Measurements from ENCODE around the gene PCDH9. TPM values are rescaled to one million over a fixed set of nuclear protein-coding genes. Genes with fewer than 3 reads are reported as not detected.

Gene PCDH9
- total and polyA plus RNA-seq, 4 experiments from 2014 or later, result 0.08 to 0.18 (median 0.14) TPM

- no peak for DNase-seq
- ChIA-PET POLR2A (ENCODE audit: partially characterized antibody) (no interaction called here), CTCF (ENCODE audit: partially characterized antibody) (no interaction called here)
- peaks cover 0 to 13% (median 4%) of the 10 kb centered on the region in 8 donors for H3K9me3 Mint-ChIP-seq
- Histone ChIP-seq H3K36me3 (ENCODE audit: insufficient read depth, low read length) (no peaks in the 10 kb centered on the region), H3K9me3 (ENCODE audit: control insufficient read depth in 1 of 2, low read length in 2 of 2) (no peaks in the 10 kb centered on the region), H3K4me3 (ENCODE audit: low read length in 2 of 2) (no peak overlapping the region), H3K4me1 (ENCODE audit: insufficient read depth, low read length) (no peaks in the 10 kb centered on the region), H3K27ac (ENCODE audit: low read depth, low read length) (no peak overlapping the region), H3K27me3 (ENCODE audit: insufficient read depth, low read length) (no peaks in the 10 kb centered on the region)
- H3K4me1 Mint-ChIP-seq, result peaks cover 0 to 1% (median 0%) of the 10 kb centered on the region in 4 donors
- no peak overlapping the region for H3K4me3 Mint-ChIP-seq
- intact Hi-C loops (cut with micrococcal nuclease), result no loop called here
- H3K36me3 Mint-ChIP-seq, result no peaks in the 10 kb centered on the region
- H3K27ac Mint-ChIP-seq, result no peak overlapping the region
- H3K27me3 Mint-ChIP-seq, result no peaks in the 10 kb centered on the region
Observed at GRCh38 chr13:67013709-67014108, 216.4 kb downstream of the PCDH9 start.

GRCh38 chr13:67008075-67008668, 222.0 kb downstream of the PCDH9 start:
- CTCF ChIA-PET (ENCODE audit: partially characterized antibody), result no interaction called here
- peaks cover 0 to 10% (median 1%) of the 10 kb centered on the region in 8 donors for H3K9me3 Mint-ChIP-seq

GRCh38 chr13:67004511-67004910, 225.6 kb downstream of the PCDH9 start:
- H3K4me3 ChIP-seq (ENCODE audit: low read length in 2 of 2), result no peak overlapping the region
- H3K4me3 Mint-ChIP-seq, result no peak overlapping the region
- DNase-seq, result no peak
- no peak overlapping the region for H3K27ac ChIP-seq (ENCODE audit: low read depth, low read length)
- H3K27me3 ChIP-seq (ENCODE audit: insufficient read depth, low read length), result no peaks in the 10 kb centered on the region
- H3K27ac Mint-ChIP-seq, result no peak overlapping the region
- POLR2A ChIA-PET (ENCODE audit: partially characterized antibody), result no interaction called here
- no peaks in the 10 kb centered on the region for H3K4me1 Mint-ChIP-seq
- no peaks in the 10 kb centered on the region for H3K36me3 Mint-ChIP-seq
- H3K27me3 Mint-ChIP-seq, result no peaks in the 10 kb centered on the region
- H3K9me3 Mint-ChIP-seq, result peaks cover 0 to 10% (median 0%) of the 10 kb centered on the region in 8 donors
- CTCF ChIA-PET (ENCODE audit: partially characterized antibody), result no interaction called here
- H3K4me1 ChIP-seq (ENCODE audit: insufficient read depth, low read length), result no peaks in the 10 kb centered on the region
- H3K9me3 ChIP-seq (ENCODE audit: control insufficient read depth in 1 of 2, low read length in 2 of 2), result no peaks in the 10 kb centered on the region
- H3K36me3 ChIP-seq (ENCODE audit: insufficient read depth, low read length), result no peaks in the 10 kb centered on the region
- intact Hi-C loops (cut with micrococcal nuclease), result no loop called here

More at GRCh38 chr13:67008075-67008668, 222.0 kb downstream of the PCDH9 start:
- Histone ChIP-seq H3K4me1 (ENCODE audit: insufficient read depth, low read length) (no peaks in the 10 kb centered on the region), H3K36me3 (ENCODE audit: insufficient read depth, low read length) (no peaks in the 10 kb centered on the region), H3K4me3 (ENCODE audit: low read length in 2 of 2) (no peak overlapping the region), H3K27ac (ENCODE audit: low read depth, low read length) (no peak overlapping the region), H3K27me3 (ENCODE audit: insufficient read depth, low read length) (no peaks in the 10 kb centered on the region), H3K9me3 (ENCODE audit: control insufficient read depth in 1 of 2, low read length in 2 of 2) (no peaks in the 10 kb centered on the region)
- H3K4me1 Mint-ChIP-seq, result no peaks in the 10 kb centered on the region
- H3K27me3 Mint-ChIP-seq, result no peaks in the 10 kb centered on the region
- H3K4me3 Mint-ChIP-seq, result no peak overlapping the region
- no peaks in the 10 kb centered on the region for H3K36me3 Mint-ChIP-seq
- POLR2A ChIA-PET (ENCODE audit: partially characterized antibody), result no interaction called here
- intact Hi-C loops (cut with micrococcal nuclease), result no loop called here
- H3K27ac Mint-ChIP-seq, result no peak overlapping the region
- no peak for DNase-seq

- no peak overlapping the region for H3K27ac ChIP-seq (ENCODE audit: low read depth, low read length)
- H3K27me3 ChIP-seq (ENCODE audit: insufficient read depth, low read length), result no peaks in the 10 kb centered on the region
- Mint-ChIP-seq H3K27me3 (no peaks in the 10 kb centered on the region), H3K4me1 (no peaks in the 10 kb centered on the region), H3K9me3 (peaks cover 0 to 10% (median 3%) of the 10 kb centered on the region in 8 donors), H3K27ac (no peak overlapping the region), H3K36me3 (no peaks in the 10 kb centered on the region), H3K4me3 (no peak overlapping the region)
- intact Hi-C loops (cut with micrococcal nuclease), result no loop called here
- ChIA-PET CTCF (ENCODE audit: partially characterized antibody) (no interaction called here), POLR2A (ENCODE audit: partially characterized antibody) (no interaction called here)
- no peak overlapping the region for H3K4me3 ChIP-seq (ENCODE audit: low read length in 2 of 2)
- no peaks in the 10 kb centered on the region for H3K36me3 ChIP-seq (ENCODE audit: insufficient read depth, low read length)
- H3K4me1 ChIP-seq (ENCODE audit: insufficient read depth, low read length), result no peaks in the 10 kb centered on the region
- no peaks in the 10 kb centered on the region for H3K9me3 ChIP-seq (ENCODE audit: control insufficient read depth in 1 of 2, low read length in 2 of 2)
- DNase-seq, result no peak
Observed at GRCh38 chr13:67003743-67004142, 226.4 kb downstream of the PCDH9 start.

- no peak overlapping the region for H3K27ac ChIP-seq (ENCODE audit: low read depth, low read length)
- no peaks in the 10 kb centered on the region for H3K36me3 Mint-ChIP-seq
- ChIA-PET CTCF (ENCODE audit: partially characterized antibody) (no interaction called here), POLR2A (ENCODE audit: partially characterized antibody) (no interaction called here)
- peaks cover 0 to 21% (median 7%) of the 10 kb centered on the region in 8 donors for H3K9me3 Mint-ChIP-seq
- H3K9me3 ChIP-seq (ENCODE audit: control insufficient read depth in 1 of 2, low read length in 2 of 2), result no peaks in the 10 kb centered on the region
- H3K27me3 Mint-ChIP-seq, result no peaks in the 10 kb centered on the region
- DNase-seq, result no peak
- H3K36me3 ChIP-seq (ENCODE audit: insufficient read depth, low read length), result no peaks in the 10 kb centered on the region
- no peak overlapping the region for H3K27ac Mint-ChIP-seq
- H3K4me3 ChIP-seq (ENCODE audit: low read length in 2 of 2), result no peak overlapping the region
- H3K4me1 Mint-ChIP-seq, result no peaks in the 10 kb centered on the region
- H3K4me1 ChIP-seq (ENCODE audit: insufficient read depth, low read length), result no peaks in the 10 kb centered on the region
- no peaks in the 10 kb centered on the region for H3K27me3 ChIP-seq (ENCODE audit: insufficient read depth, low read length)
- H3K4me3 Mint-ChIP-seq, result no peak overlapping the region
- intact Hi-C loops (cut with micrococcal nuclease), result no loop called here
Observed at GRCh38 chr13:67001363-67001762, 228.8 kb downstream of the PCDH9 start.

- Histone ChIP-seq H3K27me3 (ENCODE audit: insufficient read depth, low read length) (no peaks in the 10 kb centered on the region), H3K9me3 (ENCODE audit: control insufficient read depth in 1 of 2, low read length in 2 of 2) (no peaks in the 10 kb centered on the region), H3K27ac (ENCODE audit: low read depth, low read length) (no peak overlapping the region), H3K4me3 (ENCODE audit: low read length in 2 of 2) (no peak overlapping the region), H3K4me1 (ENCODE audit: insufficient read depth, low read length) (no peaks in the 10 kb centered on the region), H3K36me3 (ENCODE audit: insufficient read depth, low read length) (no peaks in the 10 kb centered on the region)
- Mint-ChIP-seq H3K4me1 (no peaks in the 10 kb centered on the region), H3K9me3 (peaks cover 0 to 22% (median 3%) of the 10 kb centered on the region in 8 donors), H3K27me3 (no peaks in the 10 kb centered on the region), H3K4me3 (no peak overlapping the region), H3K36me3 (no peaks in the 10 kb centered on the region), H3K27ac (no peak overlapping the region)
- ChIA-PET POLR2A (ENCODE audit: partially characterized antibody) (no interaction called here), CTCF (ENCODE audit: partially characterized antibody) (no interaction called here)
- no peak for DNase-seq
- intact Hi-C loops (cut with micrococcal nuclease), result no loop called here
Observed at GRCh38 chr13:66996503-66996902, 233.6 kb downstream of the PCDH9 start.

- no peak overlapping the region for H3K27ac ChIP-seq (ENCODE audit: low read depth, low read length)
- no peaks in the 10 kb centered on the region for H3K4me1 ChIP-seq (ENCODE audit: insufficient read depth, low read length)
- H3K4me3 ChIP-seq (ENCODE audit: low read length in 2 of 2), result no peak overlapping the region
- Mint-ChIP-seq H3K36me3 (no peaks in the 10 kb centered on the region), H3K4me1 (no peaks in the 10 kb centered on the region), H3K27ac (no peak overlapping the region), H3K27me3 (no peaks in the 10 kb centered on the region), H3K9me3 (peaks cover 0 to 19% (median 3%) of the 10 kb centered on the region in 8 donors), H3K4me3 (no peak overlapping the region)
- CTCF ChIA-PET (ENCODE audit: partially characterized antibody), result no interaction called here
- no peaks in the 10 kb centered on the region for H3K36me3 ChIP-seq (ENCODE audit: insufficient read depth, low read length)
- no peaks in the 10 kb centered on the region for H3K27me3 ChIP-seq (ENCODE audit: insufficient read depth, low read length)
- H3K9me3 ChIP-seq (ENCODE audit: control insufficient read depth in 1 of 2, low read length in 2 of 2), result no peaks in the 10 kb centered on the region
- DNase-seq, result no peak
- POLR2A ChIA-PET (ENCODE audit: partially characterized antibody), result no interaction called here
- intact Hi-C loops (cut with micrococcal nuclease), result no loop called here
Observed at GRCh38 chr13:66995203-66995611, 234.9 kb downstream of the PCDH9 start.

Measured in CD4-positive, alpha-beta memory T cell (primary cell).